HepG2 (cell line): ENCODE data around the gene FABP2.
"Not testable (repeated sequence)": the region's sequence is repeated elsewhere in the genome, so short reads cannot be mapped to it uniquely, and the experiment has no call there.

Source experiments
- MLLT10 ChIP-seq: sonication (generic); formaldehyde crosslinking; IDR thresholded peaks from 2 replicates; pipeline ENCODE4 v1.4.0; 2020; ENCODE audit warnings: missing genetic modification reagents
- NONO ChIP-seq, 2 experiments: fragments of 450-650 bp in 1 of 2; sonication (generic) in 1 of 2; formaldehyde crosslinking in 1 of 2; IDR thresholded peaks in 1 of 2; conservative IDR thresholded peaks in 1 of 2; 2 replicates each; pipeline versions ENCODE4 v1.6.1 to v1.8.0; 2017 to 2022; ENCODE audit warnings: mild to moderate bottlenecking in 1 of 2, missing genetic modification reagents in 1 of 2, moderate library complexity in 1 of 2
- POLR2AphosphoS5 ChIP-seq: IDR thresholded peaks from 2 replicates; pipeline ENCODE4 v1.6.1; 2012; ENCODE audit warnings: low read depth, low read length
- RAD51 ChIP-seq: fragments of 450-650 bp; IDR thresholded peaks from 2 replicates; pipeline ENCODE4 v1.6.1; 2016; ENCODE audit warnings: borderline replicate concordance
- SP4 ChIP-seq: sonication (generic); formaldehyde crosslinking; IDR thresholded peaks from 2 replicates; pipeline ENCODE4 v1.8.1; 2023; ENCODE audit warnings: mild to moderate bottlenecking, missing genetic modification reagents
- TP53 ChIP-seq: sonication (generic); formaldehyde crosslinking; conservative IDR thresholded peaks from 2 replicates; pipeline ENCODE4 v1.4.0; 2020; ENCODE audit warnings: missing genetic modification reagents
- ZBTB26 ChIP-seq: IDR thresholded peaks from 2 replicates; pipeline ENCODE4 v1.6.1; 2016; ENCODE audit warnings: missing compliant biosample characterization, missing genetic modification reagents, borderline replicate concordance
- ZBTB42 ChIP-seq: sonication (generic); formaldehyde crosslinking; IDR thresholded peaks from 2 replicates; pipeline ENCODE4 v1.5.0; 2020; ENCODE audit warnings: mild to moderate bottlenecking, missing genetic modification reagents
- ZNF337 ChIP-seq: sonication (generic); formaldehyde crosslinking; IDR thresholded peaks from 2 replicates; pipeline ENCODE4 v1.5.1; 2020; ENCODE audit warnings: missing genetic modification reagents, low read depth, mild to moderate bottlenecking, borderline replicate concordance
- TF ChIP-seq, protein P1 (sequence below): sonication (generic); formaldehyde crosslinking; IDR thresholded peaks from 2 replicates; pipeline ENCODE4 v1.8.1; 2023; ENCODE audit warnings: missing genetic modification reagents, inconsistent platforms, borderline replicate concordance
- TF ChIP-seq, protein P2 (sequence below): sonication (generic); formaldehyde crosslinking; IDR thresholded peaks from 2 replicates; pipeline ENCODE4 v1.4.0; 2020; ENCODE audit warnings: missing genetic modification reagents

DNA sequence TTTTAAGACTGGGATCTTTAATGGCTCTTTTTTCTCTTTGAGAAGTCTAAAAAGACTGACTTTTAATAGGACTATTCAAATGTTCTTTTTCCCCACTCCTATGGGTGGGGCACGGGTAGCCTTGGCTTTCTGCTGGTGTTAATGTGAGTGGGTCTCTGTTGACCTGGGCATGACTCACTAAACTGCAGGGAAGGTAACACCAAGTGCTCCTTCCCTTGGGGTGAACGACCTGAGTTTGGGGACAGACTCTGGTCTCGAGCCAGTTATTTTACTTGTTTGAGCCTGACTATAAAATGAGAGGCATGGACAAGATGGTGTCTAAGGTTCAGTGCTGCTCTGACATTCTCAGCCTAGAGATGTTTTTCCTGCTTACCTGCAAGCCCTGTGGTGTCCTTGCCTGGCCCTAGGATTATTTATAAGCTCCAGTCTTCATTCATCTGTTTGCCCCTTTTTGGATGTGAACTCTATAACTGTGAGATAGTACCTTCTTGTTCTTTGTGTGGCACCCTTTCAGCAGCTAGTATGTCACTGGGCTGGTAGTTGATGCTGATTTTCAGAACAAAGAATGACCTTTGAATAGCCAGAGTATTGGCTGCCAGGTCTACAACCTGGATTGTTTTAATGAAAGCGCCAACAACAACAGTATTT is 14.5 kb upstream of the FABP2 start:
- not testable (repeated sequence) for TF ChIP-seq ZBTB26; ZBTB42 (CRISPR knock-in tag); POLR2AphosphoS5; SP4 (CRISPR knock-in tag); ZNF337 (CRISPR knock-in tag); RAD51; MLLT10; TP53; NONO (IDR thresholded peaks at IDR 0.05); NONO (CRISPR knock-in tag; conservative IDR thresholded peaks at IDR 0.05)
- TF ChIP-seq, protein P1, sequence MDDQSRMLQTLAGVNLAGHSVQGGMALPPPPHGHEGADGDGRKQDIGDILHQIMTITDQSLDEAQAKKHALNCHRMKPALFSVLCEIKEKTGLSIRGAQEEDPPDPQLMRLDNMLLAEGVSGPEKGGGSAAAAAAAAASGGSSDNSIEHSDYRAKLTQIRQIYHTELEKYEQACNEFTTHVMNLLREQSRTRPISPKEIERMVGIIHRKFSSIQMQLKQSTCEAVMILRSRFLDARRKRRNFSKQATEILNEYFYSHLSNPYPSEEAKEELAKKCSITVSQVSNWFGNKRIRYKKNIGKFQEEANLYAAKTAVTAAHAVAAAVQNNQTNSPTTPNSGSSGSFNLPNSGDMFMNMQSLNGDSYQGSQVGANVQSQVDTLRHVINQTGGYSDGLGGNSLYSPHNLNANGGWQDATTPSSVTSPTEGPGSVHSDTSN: not testable (repeated sequence)
- TF ChIP-seq, protein P2, sequence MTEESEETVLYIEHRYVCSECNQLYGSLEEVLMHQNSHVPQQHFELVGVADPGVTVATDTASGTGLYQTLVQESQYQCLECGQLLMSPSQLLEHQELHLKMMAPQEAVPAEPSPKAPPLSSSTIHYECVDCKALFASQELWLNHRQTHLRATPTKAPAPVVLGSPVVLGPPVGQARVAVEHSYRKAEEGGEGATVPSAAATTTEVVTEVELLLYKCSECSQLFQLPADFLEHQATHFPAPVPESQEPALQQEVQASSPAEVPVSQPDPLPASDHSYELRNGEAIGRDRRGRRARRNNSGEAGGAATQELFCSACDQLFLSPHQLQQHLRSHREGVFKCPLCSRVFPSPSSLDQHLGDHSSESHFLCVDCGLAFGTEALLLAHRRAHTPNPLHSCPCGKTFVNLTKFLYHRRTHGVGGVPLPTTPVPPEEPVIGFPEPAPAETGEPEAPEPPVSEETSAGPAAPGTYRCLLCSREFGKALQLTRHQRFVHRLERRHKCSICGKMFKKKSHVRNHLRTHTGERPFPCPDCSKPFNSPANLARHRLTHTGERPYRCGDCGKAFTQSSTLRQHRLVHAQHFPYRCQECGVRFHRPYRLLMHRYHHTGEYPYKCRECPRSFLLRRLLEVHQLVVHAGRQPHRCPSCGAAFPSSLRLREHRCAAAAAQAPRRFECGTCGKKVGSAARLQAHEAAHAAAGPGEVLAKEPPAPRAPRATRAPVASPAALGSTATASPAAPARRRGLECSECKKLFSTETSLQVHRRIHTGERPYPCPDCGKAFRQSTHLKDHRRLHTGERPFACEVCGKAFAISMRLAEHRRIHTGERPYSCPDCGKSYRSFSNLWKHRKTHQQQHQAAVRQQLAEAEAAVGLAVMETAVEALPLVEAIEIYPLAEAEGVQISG: not testable (repeated sequence)
